ENCODE measurements around the gene AVPR2. TPM values are rescaled to one million over a fixed set of nuclear protein-coding genes. Genes with fewer than 3 reads are reported as not detected.
A peak's percentile ranks its signal among the peaks of the same experiment; 100 is the strongest.

Gene AVPR2
- total RNA-seq, 4 donors from 2014 or later: 0.53 to 5.0 (median 1.1) TPM

GRCh38 chrX:153948847-153949805, 44.7 kb downstream of the AVPR2 start:
- Histone ChIP-seq H3K4me3 (no peak overlapping the region), H3K4me1 (peaks cover 0 to 4% (median 0%) of the 10 kb centered on the region in 4 donors), H3K36me3 (peaks cover 0 to 49% (median 3%) of the 10 kb centered on the region in 3 donors), H3K27ac (peak overlapping the region in 2 of 4 donors; percentile 25 to 65), H3K27me3 (no peaks in the 10 kb centered on the region), H3K9me3 (no peaks in the 10 kb centered on the region)
- DNase-seq: no peak
- TF ChIP-seq CTCF (IDR thresholded peaks at IDR 0.05) (no peak), POLR2A (IDR thresholded peaks at IDR 0.05) (no peak)

GRCh38 chrX:153950127-153950526, 45.7 kb downstream of the AVPR2 start:
- Histone ChIP-seq H3K4me3 (no peak overlapping the region), H3K36me3 (peaks cover 0 to 55% (median 3%) of the 10 kb centered on the region in 3 donors), H3K9me3 (no peaks in the 10 kb centered on the region), H3K27me3 (no peaks in the 10 kb centered on the region), H3K27ac (no peak overlapping the region), H3K4me1 (peaks cover 0 to 4% (median 0%) of the 10 kb centered on the region in 4 donors)
- DNase-seq: no peak
- no peak for TF ChIP-seq CTCF (IDR thresholded peaks at IDR 0.05)

GRCh38 chrX:153951683-153952372, 47.4 kb downstream of the AVPR2 start:
- no peak for DNase-seq
- no peak overlapping the region for H3K4me3 ChIP-seq
- H3K9me3 ChIP-seq: no peaks in the 10 kb centered on the region
- H3K27ac ChIP-seq: peak overlapping the region in 1 of 4 donors; percentile 68
- H3K27me3 ChIP-seq: no peaks in the 10 kb centered on the region
- H3K36me3 ChIP-seq: peaks cover 0 to 70% (median 3%) of the 10 kb centered on the region in 3 donors
- peaks cover 0 to 4% (median 0%) of the 10 kb centered on the region in 4 donors for H3K4me1 ChIP-seq
- TF ChIP-seq POLR2A (IDR thresholded peaks at IDR 0.05) (no peak), CTCF (IDR thresholded peaks at IDR 0.05) (no peak)

- peak overlapping the region in 1 of 4 donors; percentile 68 for H3K27ac ChIP-seq
These were observed 48.0 kb downstream of the AVPR2 start for GRCh38 chrX:153952373-153953026.

More at GRCh38 chrX:153952373-153953026, 48.0 kb downstream of the AVPR2 start:
- TF ChIP-seq CTCF (IDR thresholded peaks at IDR 0.05) (no peak), POLR2A (IDR thresholded peaks at IDR 0.05) (no peak)
- H3K27me3 ChIP-seq: no peaks in the 10 kb centered on the region
- DNase-seq: no peak
- H3K4me1 ChIP-seq: peaks cover 0 to 4% (median 0%) of the 10 kb centered on the region in 4 donors
- no peaks in the 10 kb centered on the region for H3K9me3 ChIP-seq
- H3K36me3 ChIP-seq: peaks cover 0 to 77% (median 3%) of the 10 kb centered on the region in 3 donors
- H3K4me3 ChIP-seq: no peak overlapping the region

Data from Peyer's patch (tissue), 4 donors.